ENCODE results near the gene FMNL2. TPM values are rescaled to one million over a fixed set of nuclear protein-coding genes. Genes with fewer than 3 reads are reported as not detected.

FMNL2 gene
- total RNA-seq, 4 donors from 2014 or later, result 5.8 to 19.8 (median 16.9) TPM

DNA sequence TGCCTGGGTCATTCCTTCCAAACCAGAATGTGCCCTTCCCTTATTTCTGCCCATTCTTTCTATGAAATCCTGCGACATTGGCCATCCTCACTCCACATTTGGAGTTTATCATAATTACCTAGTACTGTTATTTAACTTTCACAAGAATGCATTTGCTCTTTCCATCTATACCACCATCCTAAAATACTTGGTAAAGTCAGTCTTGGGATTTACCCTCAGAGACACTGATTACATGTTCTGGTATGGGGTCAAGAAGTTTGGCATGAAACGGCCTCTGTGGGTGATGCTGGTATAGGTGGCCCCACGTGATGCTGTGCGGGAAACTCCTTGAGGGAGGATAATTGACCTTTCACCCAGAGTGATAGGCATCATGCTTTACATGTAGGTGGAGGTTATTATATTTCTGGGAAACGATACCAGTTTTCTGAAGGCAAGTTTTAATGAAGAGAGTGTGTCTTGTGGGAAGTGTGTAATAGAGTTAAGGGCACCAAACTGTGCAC, 123.5 kb downstream of the FMNL2 start:
- no peak for DNase-seq
- WGBS, 2 donors, result 80 to 87% methylated on average over 5 of the region's 5 CpGs
- TF ChIP-seq, protein P1, sequence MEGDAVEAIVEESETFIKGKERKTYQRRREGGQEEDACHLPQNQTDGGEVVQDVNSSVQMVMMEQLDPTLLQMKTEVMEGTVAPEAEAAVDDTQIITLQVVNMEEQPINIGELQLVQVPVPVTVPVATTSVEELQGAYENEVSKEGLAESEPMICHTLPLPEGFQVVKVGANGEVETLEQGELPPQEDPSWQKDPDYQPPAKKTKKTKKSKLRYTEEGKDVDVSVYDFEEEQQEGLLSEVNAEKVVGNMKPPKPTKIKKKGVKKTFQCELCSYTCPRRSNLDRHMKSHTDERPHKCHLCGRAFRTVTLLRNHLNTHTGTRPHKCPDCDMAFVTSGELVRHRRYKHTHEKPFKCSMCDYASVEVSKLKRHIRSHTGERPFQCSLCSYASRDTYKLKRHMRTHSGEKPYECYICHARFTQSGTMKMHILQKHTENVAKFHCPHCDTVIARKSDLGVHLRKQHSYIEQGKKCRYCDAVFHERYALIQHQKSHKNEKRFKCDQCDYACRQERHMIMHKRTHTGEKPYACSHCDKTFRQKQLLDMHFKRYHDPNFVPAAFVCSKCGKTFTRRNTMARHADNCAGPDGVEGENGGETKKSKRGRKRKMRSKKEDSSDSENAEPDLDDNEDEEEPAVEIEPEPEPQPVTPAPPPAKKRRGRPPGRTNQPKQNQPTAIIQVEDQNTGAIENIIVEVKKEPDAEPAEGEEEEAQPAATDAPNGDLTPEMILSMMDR (IDR thresholded peaks at IDR 0.05), result no peak
- no peak for TF ChIP-seq POLR2A (IDR thresholded peaks at IDR 0.05)
- no peak overlapping the region for H3K27ac ChIP-seq
- intact Hi-C loops (cut with DNase I), result no loop called here
- H3K27me3 ChIP-seq, result no peaks in the 10 kb centered on the region
- H3K4me1 ChIP-seq, result no peaks in the 10 kb centered on the region
- no peaks in the 10 kb centered on the region for H3K36me3 ChIP-seq
- no peaks in the 10 kb centered on the region for H3K9me3 ChIP-seq
- H3K4me3 ChIP-seq, result no peak overlapping the region

DNA sequence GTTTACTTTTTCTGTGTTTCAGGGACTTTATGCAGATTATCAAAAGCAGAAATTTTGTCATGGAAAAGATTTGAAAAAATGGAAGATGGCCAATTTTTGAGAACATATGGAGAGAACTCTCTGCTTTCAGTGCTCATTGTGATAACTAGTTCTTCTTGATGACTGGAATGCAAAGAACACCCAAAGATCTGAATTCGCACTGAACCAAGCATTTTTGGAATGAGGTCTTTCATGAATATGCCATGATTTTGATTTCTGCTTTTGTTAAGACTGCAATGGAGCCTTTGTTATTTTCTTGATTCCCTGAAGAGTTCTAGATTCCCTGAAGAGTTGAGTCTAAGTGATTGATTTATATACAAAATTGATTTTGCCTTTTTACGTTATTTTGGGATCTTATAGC, 124.1 kb downstream of the FMNL2 start:
- no peak for TF ChIP-seq POLR2A (IDR thresholded peaks at IDR 0.05)
- TF ChIP-seq, protein P1 (IDR thresholded peaks at IDR 0.05), result no peak
- H3K27ac ChIP-seq, result no peak overlapping the region
- no peaks in the 10 kb centered on the region for H3K9me3 ChIP-seq
- no peak overlapping the region for H3K4me3 ChIP-seq
- H3K36me3 ChIP-seq, result no peaks in the 10 kb centered on the region
- H3K27me3 ChIP-seq, result no peaks in the 10 kb centered on the region
- no peak for DNase-seq
- intact Hi-C loops (cut with DNase I), result no loop called here
- no peaks in the 10 kb centered on the region for H3K4me1 ChIP-seq
- 88 to 89% methylated on average over 2 of the region's 2 CpGs for WGBS, 2 donors

DNA sequence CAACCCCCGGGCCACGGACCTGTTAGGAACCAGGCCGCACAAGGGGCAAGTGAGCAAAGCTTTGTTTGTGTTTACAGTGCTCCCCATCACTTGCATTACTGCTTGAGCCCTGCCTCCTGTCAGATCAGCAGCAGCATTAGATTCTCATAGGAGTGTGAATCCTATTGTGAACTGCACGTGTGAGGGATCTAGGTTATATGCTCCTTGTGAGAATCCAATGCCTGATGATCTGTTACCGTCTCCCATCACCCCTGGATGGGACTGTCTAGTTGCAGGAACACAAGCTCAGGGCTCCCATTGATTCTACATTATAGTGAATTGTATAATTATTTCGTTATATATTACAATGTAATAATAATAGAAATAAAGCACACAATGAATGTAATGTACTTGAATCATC, 125.6 kb downstream of the FMNL2 start:
- H3K9me3 ChIP-seq, result no peaks in the 10 kb centered on the region
- H3K27ac ChIP-seq, result no peak overlapping the region
- H3K4me1 ChIP-seq, result peaks cover 0 to 13% (median 6%) of the 10 kb centered on the region in 3 donors
- intact Hi-C loops (cut with DNase I), result no loop called here
- no peaks in the 10 kb centered on the region for H3K27me3 ChIP-seq
- no peak for DNase-seq
- H3K4me3 ChIP-seq, result no peak overlapping the region
- 80 to 97% methylated on average over 3 to 5 of the region's 6 CpGs for WGBS, 2 donors
- TF ChIP-seq, protein P1 (IDR thresholded peaks at IDR 0.05), result no peak
- TF ChIP-seq POLR2A (IDR thresholded peaks at IDR 0.05), result no peak
- H3K36me3 ChIP-seq, result no peaks in the 10 kb centered on the region

DNA sequence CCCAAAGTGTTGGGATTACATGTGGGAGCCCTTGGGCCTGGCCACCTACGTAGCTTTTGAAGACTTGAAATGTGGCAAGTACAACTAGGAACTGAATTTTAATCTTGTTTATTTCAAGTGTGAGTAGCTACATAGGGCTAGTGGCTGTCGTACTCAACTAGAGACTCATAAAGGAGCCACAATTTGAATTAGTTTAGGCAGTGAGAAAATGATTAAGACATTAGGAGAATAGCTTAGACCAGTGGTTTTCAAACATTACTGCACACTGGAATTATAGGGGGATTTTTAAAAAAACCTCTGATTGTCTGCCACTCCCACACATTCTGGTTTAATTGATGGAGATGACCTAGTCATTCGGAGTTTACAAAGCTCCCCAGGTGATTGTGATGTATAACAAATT, 127.1 kb downstream of the FMNL2 start:
- no peak for DNase-seq
- TF ChIP-seq POLR2A (IDR thresholded peaks at IDR 0.05), result no peak
- TF ChIP-seq, protein P1 (IDR thresholded peaks at IDR 0.05), result no peak
- Histone ChIP-seq H3K4me1 (peaks cover 5 to 25% (median 22%) of the 10 kb centered on the region in 3 donors), H3K4me3 (no peak overlapping the region), H3K27ac (no peak overlapping the region), H3K9me3 (no peaks in the 10 kb centered on the region), H3K36me3 (no peaks in the 10 kb centered on the region), H3K27me3 (no peaks in the 10 kb centered on the region)
- 83 to 91% methylated on average over 3 of the region's 3 CpGs for WGBS, 2 donors
- intact Hi-C loops (cut with DNase I), result no loop called here

DNA sequence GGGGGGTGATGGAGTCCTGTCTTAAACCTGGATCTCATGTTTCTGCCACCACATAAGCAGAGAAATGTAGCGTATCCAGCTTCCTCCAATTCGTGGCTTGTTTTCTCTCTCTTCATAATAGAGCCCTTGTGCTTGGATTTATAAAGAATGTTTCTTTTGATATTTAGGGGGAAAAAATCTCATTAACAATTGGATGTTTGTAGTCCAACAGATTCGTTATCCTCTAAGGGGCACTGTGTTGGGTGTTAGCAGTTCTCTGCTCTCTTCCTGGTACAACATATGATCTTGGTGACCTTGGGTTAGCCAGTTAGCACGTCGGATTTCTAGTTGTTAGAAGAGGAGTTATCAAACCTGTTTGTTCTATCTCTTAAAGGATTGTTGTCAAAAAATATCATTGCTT, 127.8 kb downstream of the FMNL2 start:
- Histone ChIP-seq H3K9me3 (no peaks in the 10 kb centered on the region), H3K27me3 (no peaks in the 10 kb centered on the region), H3K27ac (no peak overlapping the region), H3K4me3 (no peak overlapping the region), H3K36me3 (no peaks in the 10 kb centered on the region), H3K4me1 (peaks cover 5 to 31% (median 28%) of the 10 kb centered on the region in 3 donors)
- WGBS, 2 donors, result 83 to 88% methylated on average over 5 of the region's 5 CpGs
- intact Hi-C loops (cut with DNase I), result no loop called here
- no peak for DNase-seq
- no peak for TF ChIP-seq POLR2A (IDR thresholded peaks at IDR 0.05)

Data from esophagus squamous epithelium (tissue), 5 donors.